NT2/D1 (cell line): ENCODE measurements around the gene MAP3K5.

ENCODE experiments used
- SUZ12 ChIP-seq: IDR thresholded peaks from 2 replicates; pipeline ENCODE4 v1.6.1; 2011; ENCODE audit not compliant: insufficient read length, insufficient read depth; ENCODE audit errors: extremely low read depth
- YY1 ChIP-seq: IDR thresholded peaks from 2 replicates; pipeline ENCODE4 v1.6.1; 2011; ENCODE audit not compliant: insufficient read length, insufficient read depth

DNA sequence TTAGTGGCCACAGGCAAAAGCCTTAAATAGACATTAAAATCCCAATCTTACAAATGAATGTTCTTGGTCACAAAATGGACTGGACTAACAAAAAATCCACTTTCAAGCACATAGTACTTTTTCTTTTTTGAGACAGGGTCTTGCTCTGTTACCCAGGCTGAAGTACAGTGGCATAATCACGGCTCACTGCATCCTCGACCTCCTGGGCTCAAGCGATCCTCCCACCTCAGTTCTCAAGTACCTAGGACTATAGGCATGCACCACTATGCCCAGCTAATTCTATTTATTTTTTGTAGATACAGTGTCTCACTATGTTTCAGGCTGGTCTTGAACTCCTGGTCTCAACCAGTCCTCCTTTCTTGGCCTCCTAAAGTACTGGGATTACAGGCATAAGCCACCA lies 59.4 kb downstream of the MAP3K5 start:
- TF ChIP-seq YY1 = no peak
- TF ChIP-seq SUZ12 = no peak
